ENCODE results near the gene ELF1.

GRCh38 chr13:41056826-41057711, 38.0 kb upstream of the ELF1 start:
- no peak for TF ChIP-seq CTCF (IDR thresholded peaks at IDR 0.05)
- TF ChIP-seq POLR2A (IDR thresholded peaks at IDR 0.05): no peak
